ENCODE results near the gene GPC5. TPM values are rescaled to one million over a fixed set of nuclear protein-coding genes. Genes with fewer than 3 reads are reported as not detected.

Gene GPC5
- total RNA-seq, 1 experiment from 2014 or later, result not detected

DNA sequence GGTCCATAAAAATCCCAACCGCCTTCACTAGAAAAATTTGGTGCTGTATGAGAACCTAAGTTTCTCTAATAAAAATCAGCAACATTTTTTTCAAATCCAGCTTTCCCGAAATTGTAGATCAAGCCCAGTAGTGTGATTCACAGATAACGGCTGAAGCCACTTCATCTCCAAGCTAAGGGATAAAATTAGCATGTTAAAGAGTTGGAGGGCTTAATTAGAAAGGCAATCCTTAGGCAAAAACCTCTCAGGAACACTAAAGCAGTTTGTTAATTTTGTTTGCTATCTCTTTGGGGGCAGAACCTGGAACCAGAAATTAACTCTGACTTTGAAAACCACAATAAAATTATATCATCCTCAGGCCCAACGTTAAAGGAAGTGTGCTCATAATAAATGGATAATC lies 820.2 kb downstream of the GPC5 start:
- Mint-ChIP-seq H3K27ac (ENCODE audit: unreplicated experiment) (no peak overlapping the region), H3K9me3 (ENCODE audit: low read depth, unreplicated experiment) (no peaks in the 10 kb centered on the region), H3K27me3 (ENCODE audit: unreplicated experiment) (no peaks in the 10 kb centered on the region), H3K4me1 (ENCODE audit: low read depth, unreplicated experiment) (no peaks in the 10 kb centered on the region), H3K4me3 (ENCODE audit: low read depth, unreplicated experiment) (no peak overlapping the region), H3K36me3 (ENCODE audit: insufficient read depth, unreplicated experiment) (no peaks in the 10 kb centered on the region)
- TF ChIP-seq, protein P1, sequence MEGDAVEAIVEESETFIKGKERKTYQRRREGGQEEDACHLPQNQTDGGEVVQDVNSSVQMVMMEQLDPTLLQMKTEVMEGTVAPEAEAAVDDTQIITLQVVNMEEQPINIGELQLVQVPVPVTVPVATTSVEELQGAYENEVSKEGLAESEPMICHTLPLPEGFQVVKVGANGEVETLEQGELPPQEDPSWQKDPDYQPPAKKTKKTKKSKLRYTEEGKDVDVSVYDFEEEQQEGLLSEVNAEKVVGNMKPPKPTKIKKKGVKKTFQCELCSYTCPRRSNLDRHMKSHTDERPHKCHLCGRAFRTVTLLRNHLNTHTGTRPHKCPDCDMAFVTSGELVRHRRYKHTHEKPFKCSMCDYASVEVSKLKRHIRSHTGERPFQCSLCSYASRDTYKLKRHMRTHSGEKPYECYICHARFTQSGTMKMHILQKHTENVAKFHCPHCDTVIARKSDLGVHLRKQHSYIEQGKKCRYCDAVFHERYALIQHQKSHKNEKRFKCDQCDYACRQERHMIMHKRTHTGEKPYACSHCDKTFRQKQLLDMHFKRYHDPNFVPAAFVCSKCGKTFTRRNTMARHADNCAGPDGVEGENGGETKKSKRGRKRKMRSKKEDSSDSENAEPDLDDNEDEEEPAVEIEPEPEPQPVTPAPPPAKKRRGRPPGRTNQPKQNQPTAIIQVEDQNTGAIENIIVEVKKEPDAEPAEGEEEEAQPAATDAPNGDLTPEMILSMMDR (IDR thresholded peaks at IDR 0.05; ENCODE audit: unreplicated experiment), result no peak
- CTCF ChIA-PET, result no interaction called here
- intact Hi-C loops (cut with micrococcal nuclease; ENCODE audit: unreplicated experiment), result no loop called here
- no TSS peak for BruUV-seq (replicated peaks)
- no peak for DNase-seq

DNA sequence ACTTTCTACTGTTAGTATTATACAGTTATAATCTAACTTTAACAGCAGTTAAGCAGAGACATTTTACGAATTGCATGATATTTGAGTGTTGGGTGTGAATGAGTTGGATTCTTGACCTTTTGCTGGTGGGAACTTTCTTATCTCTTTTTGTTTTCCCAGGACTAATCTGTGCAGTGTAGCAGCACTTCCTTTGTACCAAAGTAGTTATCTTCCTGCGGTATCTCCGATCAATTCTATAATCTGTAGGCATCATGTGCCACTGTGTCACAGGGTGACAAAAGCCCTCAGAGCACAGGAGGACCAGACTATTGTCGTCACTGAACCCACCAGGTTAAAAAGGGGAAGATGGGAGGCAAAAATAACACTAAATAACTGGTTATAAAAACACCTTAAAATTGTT lies 823.5 kb downstream of the GPC5 start:
- Mint-ChIP-seq H3K4me1 (ENCODE audit: low read depth, unreplicated experiment) (no peaks in the 10 kb centered on the region), H3K4me3 (ENCODE audit: low read depth, unreplicated experiment) (no peak overlapping the region), H3K27me3 (ENCODE audit: unreplicated experiment) (no peaks in the 10 kb centered on the region), H3K27ac (ENCODE audit: unreplicated experiment) (no peak overlapping the region), H3K9me3 (ENCODE audit: low read depth, unreplicated experiment) (peaks cover 2% of the 10 kb centered on the region), H3K36me3 (ENCODE audit: insufficient read depth, unreplicated experiment) (no peaks in the 10 kb centered on the region)
- TF ChIP-seq, protein P1 (IDR thresholded peaks at IDR 0.05; ENCODE audit: unreplicated experiment), result no peak
- CTCF ChIA-PET, result no interaction called here
- no peak for DNase-seq
- BruUV-seq (replicated peaks), result no TSS peak
- intact Hi-C loops (cut with micrococcal nuclease; ENCODE audit: unreplicated experiment), result no loop called here

DNA sequence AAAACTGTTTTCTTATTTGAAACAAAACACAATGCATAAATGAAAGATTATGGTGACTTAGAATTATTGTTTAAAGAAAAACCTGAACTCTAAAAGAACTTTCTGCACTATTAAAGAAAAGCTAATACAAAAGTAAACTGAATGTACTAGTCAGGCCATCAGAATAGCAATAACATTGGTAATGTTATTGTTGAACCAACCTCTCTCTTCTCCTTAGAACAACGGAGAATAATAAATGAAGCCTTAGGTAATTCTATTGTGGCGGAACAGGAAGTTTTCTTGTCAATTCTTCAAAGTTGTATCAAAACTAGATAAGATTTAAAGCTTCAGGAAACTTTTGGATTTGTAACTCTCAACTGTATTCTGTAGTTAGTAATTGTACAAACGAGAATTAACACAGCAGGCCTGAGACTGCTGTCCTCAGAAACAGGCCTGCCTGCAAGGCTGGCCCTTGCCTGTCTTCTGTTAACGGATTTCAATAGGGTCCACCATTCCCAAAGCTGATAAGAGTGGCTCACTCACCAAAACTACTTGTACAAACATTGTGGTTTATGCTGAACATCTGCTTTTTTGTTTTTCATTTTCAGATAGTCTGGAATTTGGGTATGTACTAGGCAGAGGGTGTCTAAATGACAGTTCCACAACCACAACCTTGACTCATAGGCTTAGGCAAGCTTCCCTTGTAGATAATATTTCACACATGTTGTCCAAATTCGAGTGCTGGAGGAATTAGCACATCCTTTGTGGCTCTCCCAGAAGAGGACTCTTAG lies 825.8 kb downstream of the GPC5 start:
- no peak for DNase-seq
- CTCF ChIA-PET, result no interaction called here
- TF ChIP-seq, protein P1 (IDR thresholded peaks at IDR 0.05; ENCODE audit: unreplicated experiment), result no peak
- Mint-ChIP-seq H3K4me3 (ENCODE audit: low read depth, unreplicated experiment) (no peak overlapping the region), H3K27me3 (ENCODE audit: unreplicated experiment) (no peaks in the 10 kb centered on the region), H3K36me3 (ENCODE audit: insufficient read depth, unreplicated experiment) (no peaks in the 10 kb centered on the region), H3K27ac (ENCODE audit: unreplicated experiment) (no peak overlapping the region), H3K9me3 (ENCODE audit: low read depth, unreplicated experiment) (peaks cover 4% of the 10 kb centered on the region), H3K4me1 (ENCODE audit: low read depth, unreplicated experiment) (no peaks in the 10 kb centered on the region)
- intact Hi-C loops (cut with micrococcal nuclease; ENCODE audit: unreplicated experiment), result no loop called here
- BruUV-seq (replicated peaks), result no TSS peak

DNA sequence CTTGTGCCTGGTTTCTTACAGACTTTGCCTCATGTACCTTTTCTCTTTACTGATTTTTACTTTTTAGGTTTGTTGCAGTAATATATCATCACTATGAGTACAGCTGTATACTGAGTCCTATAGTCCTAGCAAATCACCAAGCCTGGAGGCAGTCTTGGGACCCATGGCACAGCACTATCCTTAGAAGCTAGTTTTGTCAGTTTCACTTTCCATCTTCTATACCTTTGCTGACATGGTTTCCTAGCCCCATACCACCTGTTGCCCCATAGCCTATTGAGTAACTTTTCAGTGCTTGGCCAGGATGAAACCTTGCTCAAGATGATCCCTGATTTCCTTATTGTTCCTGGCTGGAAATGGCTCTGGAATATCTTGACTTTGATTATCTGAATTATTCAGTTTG lies 826.4 kb downstream of the GPC5 start:
- Mint-ChIP-seq H3K36me3 (ENCODE audit: insufficient read depth, unreplicated experiment) (no peaks in the 10 kb centered on the region), H3K27me3 (ENCODE audit: unreplicated experiment) (no peaks in the 10 kb centered on the region), H3K4me1 (ENCODE audit: low read depth, unreplicated experiment) (no peaks in the 10 kb centered on the region), H3K27ac (ENCODE audit: unreplicated experiment) (no peak overlapping the region), H3K4me3 (ENCODE audit: low read depth, unreplicated experiment) (no peak overlapping the region), H3K9me3 (ENCODE audit: low read depth, unreplicated experiment) (peaks cover 4% of the 10 kb centered on the region)
- DNase-seq, result no peak
- TF ChIP-seq, protein P1 (IDR thresholded peaks at IDR 0.05; ENCODE audit: unreplicated experiment), result no peak
- no TSS peak for BruUV-seq (replicated peaks)
- intact Hi-C loops (cut with micrococcal nuclease; ENCODE audit: unreplicated experiment), result no loop called here
- CTCF ChIA-PET, result no interaction called here
